ENCODE measurements around the gene PTPRN2.
"Not testable (repeated sequence)": the region's sequence is repeated elsewhere in the genome, so short reads cannot be mapped to it uniquely, and the experiment has no call there.

The PTPRN2 gene

DNA sequence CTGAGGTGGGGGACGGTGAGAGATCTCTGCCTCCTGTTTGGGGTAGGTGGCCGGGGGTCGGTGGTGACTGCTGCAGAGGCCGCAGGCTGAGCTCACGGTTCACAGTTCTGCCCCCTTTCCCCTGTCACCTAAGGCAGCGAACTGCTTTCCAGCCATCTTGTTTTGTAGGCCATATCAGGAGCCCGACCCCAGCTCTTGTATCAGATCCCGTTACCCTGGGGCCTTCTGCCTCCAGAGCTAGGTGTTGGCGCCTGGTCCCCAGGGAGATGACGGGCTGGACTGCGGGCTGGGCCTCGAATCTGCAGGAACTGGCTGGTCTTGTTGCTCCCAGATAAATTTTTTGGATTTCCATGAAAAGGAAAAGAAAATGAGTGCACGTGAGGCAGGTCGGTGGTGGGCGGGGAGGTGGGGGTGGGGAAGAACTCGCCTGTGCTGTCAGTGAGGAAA, 1067.8 kb downstream of the PTPRN2 start:
- no peak for DNase-seq

DNA sequence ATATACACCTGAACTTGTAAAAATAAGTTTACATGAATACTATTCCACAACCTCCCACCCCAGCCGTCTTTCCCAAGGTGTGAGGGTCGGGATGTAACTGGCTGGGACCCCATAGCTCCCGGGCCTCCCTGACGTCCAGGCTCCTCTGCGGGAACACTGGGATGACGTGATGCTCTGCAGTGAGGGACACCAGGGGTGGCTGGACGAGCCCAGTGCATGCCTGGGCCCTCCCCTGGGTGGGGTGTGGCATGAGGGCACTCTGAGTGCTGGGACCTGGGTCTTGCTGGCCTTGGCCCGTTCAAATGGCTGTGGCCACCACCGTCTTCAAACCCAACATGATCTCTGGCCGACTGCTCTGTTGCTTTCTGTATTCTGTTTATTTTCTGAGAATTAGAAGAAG, 1068.4 kb downstream of the PTPRN2 start:
- no peak for DNase-seq

DNA sequence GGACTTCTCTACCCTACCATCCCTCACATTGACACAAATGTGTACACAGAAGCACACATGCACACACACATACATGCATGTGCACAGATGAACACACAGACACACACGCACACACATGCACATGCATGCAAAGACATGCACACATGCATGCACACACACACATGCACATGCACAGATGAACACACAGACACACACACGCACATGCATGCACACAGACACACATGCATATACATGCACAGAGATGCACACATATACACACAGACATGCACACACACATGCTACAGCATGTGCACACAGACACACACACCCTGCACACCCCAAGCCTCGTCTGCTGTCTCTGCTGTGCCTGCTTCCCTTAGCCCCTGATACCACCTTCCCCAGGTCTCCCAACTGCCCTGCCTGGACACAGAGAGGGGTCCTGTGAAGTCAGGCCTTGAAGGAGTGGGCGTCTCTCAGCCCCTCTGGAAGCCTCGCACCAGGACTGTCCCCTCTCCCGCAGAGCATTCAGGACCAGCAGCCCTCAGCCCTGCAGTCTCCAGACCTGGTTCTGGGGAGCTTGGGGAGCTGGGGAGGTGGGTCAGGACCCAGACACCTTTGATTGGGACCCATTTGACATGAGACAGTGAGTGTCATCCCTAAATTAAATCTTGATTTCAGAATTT, 1069.0 kb downstream of the PTPRN2 start:
- DNase-seq, result no peak

DNA sequence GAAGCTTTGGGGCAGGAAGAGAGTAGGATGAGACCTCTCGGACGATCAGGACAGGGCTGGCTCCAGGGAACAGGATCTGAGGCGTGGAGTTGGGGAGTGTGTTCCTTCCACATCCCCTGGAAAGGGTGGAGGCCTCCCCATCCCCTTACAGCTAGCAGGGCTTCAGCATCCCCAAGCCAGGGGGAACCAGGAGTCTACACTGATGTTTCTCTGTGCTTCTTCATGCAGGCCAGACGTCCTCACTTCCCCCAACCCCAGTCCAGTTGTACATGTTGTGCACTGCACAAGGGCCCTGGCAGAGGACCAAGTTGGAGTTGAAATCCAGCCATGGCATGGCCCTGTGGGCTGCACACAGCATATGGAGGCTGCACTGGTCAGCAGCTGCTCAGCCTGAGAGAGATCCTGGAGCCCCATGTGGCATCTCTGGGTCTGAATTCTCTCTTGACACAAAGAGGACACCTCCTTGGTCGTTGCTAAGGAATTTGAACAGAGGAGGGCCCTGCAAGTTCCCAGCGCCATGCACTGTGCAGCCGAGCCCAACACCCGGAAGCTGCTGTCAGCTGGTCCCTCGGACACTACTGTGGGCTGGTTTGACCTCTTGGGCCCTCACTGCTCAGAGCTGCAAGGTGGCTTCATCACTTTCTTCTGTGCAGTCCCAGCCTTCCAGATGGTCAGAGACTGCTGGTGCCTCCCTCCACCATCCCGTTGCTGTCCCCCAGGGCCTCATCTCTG, 1069.7 kb downstream of the PTPRN2 start:
- DNase-seq, result no peak

DNA sequence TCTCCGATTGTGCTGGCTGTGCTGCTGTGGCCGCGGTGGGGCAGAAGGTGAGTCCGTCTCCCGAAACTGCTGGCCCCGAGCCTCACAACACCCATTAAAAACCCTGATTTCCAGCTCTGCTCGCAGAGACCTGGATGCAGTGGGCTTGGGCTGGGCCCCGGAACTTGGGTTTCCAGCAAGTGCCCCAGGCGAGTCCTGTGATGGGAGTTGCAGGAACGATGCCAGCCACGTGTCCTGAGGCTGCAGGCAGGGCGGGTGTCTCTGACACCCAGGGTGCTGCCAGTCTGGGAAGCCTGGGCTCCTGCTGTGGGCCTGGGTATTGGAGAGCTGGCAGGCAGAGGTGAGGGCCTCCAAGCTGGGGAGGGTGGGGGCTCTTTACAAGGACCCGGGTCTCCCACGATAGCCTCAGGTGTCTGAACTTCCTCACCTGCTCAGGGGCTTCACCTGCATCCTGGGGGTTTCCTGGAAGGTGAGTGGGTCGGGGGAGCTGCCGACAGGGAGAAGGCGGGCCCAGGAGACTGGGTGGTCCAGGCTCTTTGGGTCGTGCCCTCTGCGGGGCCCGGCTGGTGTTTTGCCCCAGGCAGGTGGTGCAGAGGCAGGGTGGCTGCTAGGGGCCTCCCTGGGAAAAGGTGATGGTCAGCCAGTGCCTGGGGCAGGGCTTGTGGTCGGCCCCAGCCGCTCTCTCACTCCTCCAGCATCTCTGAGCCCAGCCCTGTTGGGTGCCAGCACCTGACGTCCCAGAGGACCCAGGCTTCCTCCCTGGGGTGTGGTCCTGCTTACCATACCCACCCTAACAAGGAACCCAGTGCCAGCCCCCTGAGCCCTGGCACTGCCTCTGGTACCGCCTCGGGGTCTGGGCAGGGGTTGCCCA, 1070.5 kb downstream of the PTPRN2 start:
- no peak for DNase-seq

DNA sequence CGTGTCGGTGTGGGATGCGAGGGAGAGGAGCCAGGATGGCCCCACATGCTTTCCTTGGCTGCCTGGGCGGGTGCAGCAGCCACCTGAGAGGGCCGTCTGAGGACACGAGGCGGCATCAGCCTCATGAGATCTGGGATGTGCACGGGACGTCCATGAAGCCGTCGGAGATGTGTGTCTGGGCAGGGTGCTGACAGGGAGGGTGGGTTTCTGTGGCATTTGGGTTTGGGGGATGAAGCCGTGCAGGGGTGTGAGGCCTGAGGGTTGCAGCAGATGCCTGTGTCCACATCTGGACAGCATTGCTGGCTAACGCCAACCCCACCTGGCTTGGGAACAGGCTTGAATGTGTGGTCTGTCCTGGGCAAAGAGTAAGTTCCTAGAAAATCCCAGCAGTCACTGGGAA, 1071.3 kb downstream of the PTPRN2 start:
- DNase-seq, result no peak

DNA sequence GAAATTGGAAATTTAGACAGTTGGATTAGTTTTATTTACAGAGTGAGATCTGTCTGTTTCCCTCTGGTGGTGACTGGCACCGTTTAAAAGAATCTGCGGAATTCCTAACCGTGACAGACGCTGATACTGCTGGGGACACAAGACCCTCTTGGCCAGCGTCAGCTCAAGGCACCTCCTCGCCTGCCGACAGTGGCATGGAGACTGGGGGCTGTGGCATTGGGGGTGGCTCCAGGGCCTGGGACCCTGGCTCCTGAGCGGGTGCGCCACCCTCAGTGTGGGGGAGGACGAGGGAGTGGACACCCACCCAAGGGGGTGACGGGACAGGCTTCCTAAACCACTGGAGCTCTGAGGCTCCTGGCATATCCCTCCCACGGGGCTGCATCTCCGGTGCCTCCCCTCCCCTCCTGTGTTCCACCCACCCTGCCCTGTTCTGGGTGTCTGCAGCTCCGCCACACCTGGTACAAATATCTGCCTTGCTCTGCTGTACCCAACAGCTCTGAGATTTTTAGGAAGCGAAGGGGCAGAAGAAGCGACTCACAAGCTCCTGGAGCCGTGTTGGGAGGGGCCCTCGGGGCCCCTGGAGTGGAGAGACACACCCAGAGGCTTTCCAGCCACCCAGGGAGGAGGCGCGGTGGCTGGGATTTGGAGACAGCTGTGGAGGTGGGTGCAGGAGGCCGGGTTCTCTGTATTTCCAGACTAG, 1072.1 kb downstream of the PTPRN2 start:
- DNase-seq, result no peak

DNA sequence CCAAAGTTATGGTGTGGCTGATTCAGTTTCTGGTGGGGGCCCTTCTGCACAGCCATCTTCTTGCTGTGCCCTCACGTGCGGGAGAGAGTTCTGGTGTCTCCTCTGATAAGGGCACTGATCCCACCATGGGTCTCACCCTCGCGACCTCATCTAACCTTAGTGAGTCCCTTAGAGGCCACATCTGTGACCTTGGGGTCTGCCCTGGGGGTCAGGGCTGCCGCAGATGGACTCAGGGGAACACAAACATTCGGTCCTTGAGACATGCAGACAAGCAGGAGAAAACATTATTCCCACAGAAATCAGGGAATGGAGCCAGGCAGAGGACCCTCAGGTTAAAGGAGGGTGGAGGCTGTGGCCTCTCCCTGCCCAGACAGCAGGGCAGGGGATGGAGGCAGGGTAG, 1072.9 kb downstream of the PTPRN2 start:
- no peak for DNase-seq

DNA sequence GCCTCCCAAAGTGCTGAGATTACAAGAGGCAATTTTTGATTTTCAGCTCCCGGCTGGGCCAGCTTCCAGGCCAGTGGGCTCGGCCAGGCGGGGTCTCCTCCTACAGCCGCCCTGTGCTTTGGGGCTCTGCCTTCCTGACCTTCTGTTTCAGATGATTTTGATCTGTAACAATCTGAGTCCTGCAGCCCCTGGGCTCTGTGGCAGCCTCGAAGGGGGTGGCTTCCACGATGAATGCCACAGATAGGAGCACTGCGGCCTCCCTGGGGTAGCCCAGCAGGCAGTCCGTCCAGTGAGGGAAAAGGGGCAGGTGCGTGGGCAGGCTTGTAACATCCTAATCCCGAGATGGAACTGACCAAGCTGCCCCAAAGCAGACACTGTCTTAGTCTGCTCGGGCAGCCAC, 1073.3 kb downstream of the PTPRN2 start:
- DNase-seq, result no peak

DNA sequence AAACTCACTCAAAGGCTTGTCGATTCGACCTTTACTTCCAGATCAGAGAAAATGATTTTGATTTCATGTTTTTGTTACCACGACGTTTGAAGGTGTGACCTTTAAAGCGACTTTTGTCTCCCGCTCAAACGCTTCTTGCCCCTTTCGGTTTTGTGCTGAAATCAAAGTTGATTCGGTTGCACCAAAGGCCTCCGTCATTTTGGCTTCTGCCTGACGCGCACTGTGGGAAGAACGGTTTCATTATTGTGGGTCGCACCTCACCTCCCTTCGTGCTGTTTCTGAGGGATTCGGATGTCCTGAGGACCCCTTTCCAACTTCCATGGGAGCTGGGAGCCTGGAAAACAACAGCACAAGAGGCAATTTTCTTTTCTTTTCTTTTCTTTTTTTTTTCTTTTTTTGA, 1073.9 kb downstream of the PTPRN2 start:
- DNase-seq, result no peak

DNA sequence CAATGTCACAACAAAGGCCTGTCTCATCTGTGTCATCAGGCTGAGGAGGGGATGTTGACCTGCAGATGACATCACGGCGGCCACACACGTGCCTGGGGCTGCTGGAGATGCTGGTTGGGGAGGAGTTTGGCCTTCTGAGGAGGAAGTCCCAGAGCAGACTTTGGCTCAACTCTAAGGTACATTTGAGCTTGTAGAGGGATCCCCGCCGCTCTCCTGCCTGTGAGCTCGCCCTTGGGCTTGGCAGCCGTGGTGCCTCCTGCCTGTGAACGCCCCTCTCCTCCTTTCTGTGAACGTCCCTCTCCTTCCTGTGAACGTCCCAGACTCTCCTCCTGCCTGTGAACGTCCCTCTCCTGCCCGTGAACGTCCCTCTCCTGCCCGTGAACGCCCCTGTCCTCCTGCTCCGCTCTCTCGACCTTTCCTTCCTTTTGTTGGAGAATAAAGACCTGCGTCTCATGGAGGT, 1074.4 kb downstream of the PTPRN2 start:
- no peak for DNase-seq

DNA sequence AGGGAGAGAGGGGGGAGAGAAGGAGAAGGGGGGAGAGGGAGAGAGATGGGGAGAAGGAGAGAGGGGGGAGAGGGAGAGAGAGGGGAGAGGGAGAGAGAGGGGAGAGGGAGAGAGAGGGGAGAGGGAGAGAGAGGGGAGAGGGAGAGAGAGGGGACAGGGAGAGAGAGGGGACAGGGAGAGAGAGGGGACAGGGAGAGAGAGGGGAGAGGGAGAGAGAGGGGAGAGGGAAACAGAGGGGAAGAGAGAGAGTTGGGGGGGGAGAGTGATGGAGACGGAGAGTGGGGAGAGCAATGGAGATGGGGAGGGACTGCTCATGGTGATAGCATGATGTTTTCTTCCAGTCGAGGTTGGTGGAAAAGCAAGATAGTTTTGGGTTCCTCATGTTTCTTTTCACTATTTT, 1078.4 kb downstream of the PTPRN2 start:
- DNase-seq, result no peak

DNA sequence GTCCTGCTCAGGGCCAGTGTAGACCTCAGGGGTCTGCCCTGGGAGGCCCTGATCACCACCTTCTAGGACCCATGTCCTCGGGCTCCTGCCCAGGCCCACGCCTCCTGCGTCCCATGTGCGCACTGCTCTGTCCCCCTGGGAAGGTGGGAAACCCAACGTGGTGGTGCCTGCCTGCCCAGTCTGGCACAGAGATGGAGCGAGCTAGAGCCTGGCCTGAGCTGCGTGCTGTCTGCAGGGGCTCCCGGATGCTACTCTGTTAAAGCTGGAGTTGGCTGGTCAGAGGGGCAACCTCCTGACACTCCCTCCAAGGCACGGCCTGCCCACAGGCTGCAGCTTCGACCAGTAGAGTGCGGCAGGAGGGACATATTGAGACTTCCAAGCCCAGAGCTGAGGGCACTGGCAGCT, 1079.1 kb downstream of the PTPRN2 start:
- no peak for DNase-seq

DNA sequence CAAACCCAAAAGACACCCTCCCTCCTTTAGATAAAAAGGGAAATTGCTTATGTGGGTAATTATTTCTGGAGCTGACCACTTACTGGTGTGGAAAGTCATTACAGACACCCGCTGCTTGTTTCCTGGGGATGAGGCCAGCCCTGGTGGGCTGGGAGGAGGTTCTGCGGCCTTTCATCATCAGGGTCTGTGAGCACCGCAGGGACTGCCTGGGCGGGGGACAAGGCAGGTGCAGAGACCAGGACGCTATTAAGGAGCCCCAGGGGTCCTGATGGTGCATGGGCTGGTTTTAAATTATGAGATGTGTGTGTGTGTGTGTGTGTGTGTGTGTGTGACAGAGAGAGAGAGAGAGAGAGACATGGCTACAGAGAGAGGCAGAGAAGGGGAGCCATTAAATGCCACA, 1079.6 kb downstream of the PTPRN2 start:
- DNase-seq, result no peak

DNA sequence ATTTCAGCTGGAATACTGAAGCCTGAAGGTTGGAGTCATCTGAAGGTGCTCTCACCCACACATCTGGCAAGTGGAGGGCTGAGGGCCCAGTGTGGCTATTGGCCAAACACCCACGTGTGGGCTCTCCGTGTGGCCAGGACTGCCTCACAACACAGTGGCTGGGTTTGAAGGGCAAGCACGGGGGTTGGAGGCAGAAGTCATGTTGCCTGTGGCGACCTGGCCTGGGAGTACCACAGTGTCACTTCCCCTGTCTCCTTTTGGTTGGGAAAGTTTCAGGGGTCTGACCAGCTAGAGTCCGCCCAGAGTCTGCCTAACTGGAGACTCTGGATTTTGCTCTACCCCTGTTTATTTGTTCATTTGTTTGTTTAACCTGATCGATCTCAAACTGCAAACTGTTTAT, 1081.4 kb downstream of the PTPRN2 start:
- no peak for DNase-seq

DNA sequence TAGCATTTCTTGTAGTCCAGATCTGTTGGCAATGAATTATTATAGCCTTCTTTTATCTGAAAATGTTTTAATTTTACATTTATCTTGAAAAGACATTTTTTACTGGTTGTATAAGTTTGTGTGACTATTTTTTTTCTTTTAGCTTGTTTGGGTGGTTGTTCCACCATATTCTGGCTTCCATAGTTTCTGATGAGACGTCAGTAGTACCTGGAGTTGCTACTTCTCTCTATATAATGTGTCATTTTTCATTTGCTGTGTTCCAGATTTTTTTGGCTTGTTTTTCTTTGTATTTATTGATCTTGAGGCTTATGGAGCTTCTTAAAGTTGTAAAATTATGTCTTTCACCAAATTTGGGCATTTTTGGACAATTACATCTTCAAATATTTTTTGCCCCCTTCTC, 1082.0 kb downstream of the PTPRN2 start:
- DNase-seq, result no peak

DNA sequence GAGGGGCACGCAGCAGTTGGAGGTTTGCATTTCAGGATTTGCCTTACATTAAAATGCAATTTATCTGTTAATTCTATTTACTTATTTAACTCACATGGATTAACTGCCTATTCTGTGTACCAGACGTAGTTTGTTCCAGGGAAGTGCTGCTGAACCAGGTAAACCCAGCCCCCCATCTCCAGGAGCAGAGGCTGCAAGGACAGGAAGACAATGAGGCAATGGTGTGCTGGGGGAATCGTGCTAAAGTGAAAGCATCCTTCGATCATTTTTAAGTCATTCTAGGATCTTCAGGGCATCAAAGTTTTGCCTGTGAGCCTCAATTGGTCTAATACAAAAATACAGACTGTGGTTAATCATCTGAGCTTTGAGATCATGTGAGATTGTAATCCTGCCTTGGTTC, 1084.4 kb downstream of the PTPRN2 start:
- DNase-seq, result no peak

DNA sequence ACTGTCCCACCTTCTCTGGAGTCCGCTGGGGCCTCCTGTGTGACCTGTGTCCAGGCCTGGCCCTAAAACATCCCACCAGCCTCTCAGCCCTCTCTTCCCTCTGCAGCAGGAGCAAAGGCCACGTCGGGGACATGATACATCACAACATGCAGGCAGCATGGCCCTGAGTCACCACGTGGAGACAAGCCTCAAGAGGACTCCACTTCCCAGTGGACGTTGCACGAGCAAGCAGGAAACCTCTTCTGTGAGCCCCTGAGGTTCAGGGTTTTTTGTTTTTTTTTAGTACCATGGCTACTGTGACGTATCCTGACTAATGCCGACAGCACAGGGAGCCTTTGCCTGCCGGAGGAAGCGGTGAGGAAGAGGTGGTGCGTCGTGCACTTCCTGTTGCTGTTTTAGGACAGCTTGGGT, 1084.9 kb downstream of the PTPRN2 start:
- DNase-seq, result no peak

DNA sequence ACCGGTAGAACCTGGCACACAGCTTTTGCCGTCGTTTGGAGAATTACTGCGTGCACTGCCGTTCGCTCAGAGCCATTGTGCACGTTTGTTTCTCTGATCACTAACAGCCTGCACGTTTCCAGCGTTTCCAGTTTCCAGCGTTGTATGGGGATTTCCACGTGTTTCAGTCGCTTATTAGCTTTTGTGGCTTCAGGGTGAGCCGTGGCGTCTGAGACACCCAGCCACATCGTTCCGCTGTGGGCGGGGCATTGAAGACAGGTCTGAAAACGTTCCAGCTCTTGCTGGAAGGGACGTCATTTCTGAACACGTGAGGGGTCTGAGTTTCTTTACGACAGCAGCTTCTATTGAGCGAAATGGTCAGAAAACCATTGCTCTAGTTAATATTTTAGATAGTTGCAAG, 1086.0 kb downstream of the PTPRN2 start:
- no peak for DNase-seq

DNA sequence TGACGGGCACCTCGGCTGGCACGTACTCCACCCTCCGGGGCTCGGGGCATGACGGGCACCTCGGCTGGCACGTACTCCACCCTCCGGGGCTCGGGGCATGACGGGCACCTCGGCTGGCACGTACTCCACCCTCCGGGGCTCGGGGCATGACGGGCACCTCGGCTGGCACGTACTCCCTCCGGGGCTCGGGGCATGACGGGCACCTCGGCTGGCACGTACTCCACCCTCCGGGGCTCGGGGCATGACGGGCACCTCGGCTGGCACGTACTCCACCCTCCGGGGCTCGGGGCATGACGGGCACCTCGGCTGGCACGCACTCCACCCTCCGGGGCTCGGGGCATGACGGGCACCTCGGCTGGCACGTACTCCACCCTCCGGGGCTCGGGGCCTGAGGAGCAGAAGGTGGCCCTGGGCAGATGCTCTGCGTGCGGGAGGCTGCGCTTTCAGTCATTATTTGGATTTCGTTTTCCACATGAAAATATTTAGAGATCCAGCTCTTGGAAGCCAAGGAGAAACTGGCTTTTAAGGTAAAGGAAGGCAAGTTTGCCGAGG, 1086.6 kb downstream of the PTPRN2 start:
- not testable (repeated sequence) for DNase-seq

DNA sequence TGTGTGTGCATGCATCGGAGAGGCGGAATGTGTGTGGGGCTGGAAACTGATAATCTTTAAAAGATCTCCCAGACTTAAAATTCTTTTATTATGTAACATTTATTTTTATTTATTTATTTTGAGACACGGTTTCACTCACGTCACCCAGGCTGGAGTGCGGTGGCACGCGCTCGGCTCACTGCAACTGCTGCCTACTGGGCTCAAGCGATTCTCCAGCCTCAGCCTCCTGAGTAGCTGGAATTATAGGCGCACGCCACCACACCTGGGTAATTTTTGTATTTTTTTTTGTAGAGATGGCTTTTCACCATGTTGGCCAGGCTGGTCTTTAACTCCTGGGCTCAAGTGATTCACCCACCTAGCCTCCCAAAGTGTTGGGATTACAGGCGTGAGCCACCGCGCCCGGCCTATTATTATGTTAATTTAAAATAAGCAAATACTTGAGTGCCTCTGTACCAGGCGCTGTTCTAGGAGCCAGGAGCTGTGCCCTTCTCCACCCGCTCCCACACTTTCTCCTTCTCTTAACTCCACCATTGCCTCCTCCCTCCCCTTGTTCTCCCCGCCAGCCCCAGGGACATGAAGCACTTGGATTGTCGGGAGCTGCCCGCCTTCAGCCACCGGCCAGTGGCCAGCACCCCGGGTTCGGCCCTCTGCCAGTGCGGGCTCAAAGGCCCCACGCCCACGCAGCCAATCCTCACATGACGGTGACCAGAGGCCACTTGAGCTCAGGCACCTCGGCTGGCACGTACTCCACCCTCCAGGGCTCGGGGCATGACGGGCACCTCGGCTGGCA, 1087.3 kb downstream of the PTPRN2 start:
- no peak for DNase-seq

DNA sequence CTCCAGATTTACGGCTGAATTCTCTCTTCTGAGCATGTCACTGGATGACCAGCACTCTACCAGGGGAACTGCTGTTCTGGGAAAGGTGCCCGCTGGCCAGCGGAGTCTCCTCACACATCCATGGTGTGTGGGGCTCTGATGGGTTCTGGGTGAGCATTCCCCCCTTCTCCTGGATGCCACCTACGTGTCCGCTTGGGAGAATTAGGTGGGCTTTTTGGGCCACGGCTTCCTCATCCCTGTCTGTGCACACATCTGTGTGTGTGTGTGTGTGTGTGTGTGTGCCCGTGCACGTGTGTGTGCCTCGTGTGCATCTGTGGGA, 1087.8 kb downstream of the PTPRN2 start:
- DNase-seq, result no peak
